ENCODE results near the gene GRIK1. TPM values are rescaled to one million over a fixed set of nuclear protein-coding genes. Genes with fewer than 3 reads are reported as not detected.

Gene GRIK1
- total RNA-seq = not detected in 2 replicates

GRCh38 chr21:29939924-29940275 lies at the start of gene GRIK1:
Gene GRIK1, minus strand, starts transcription at chr21:29939996.

Other genes starting within 250 kb of the GRIK1 start
- not detected in 2 replicates for gene CLDN17, start 226.8 kb upstream of the GRIK1 start, total RNA-seq

Measured in epithelial cell of umbilical artery (primary cell).